ENCODE data around the gene ATMIN.
A peak's percentile ranks its signal among the peaks of the same experiment; 100 is the strongest.

Gene ATMIN, protein sequence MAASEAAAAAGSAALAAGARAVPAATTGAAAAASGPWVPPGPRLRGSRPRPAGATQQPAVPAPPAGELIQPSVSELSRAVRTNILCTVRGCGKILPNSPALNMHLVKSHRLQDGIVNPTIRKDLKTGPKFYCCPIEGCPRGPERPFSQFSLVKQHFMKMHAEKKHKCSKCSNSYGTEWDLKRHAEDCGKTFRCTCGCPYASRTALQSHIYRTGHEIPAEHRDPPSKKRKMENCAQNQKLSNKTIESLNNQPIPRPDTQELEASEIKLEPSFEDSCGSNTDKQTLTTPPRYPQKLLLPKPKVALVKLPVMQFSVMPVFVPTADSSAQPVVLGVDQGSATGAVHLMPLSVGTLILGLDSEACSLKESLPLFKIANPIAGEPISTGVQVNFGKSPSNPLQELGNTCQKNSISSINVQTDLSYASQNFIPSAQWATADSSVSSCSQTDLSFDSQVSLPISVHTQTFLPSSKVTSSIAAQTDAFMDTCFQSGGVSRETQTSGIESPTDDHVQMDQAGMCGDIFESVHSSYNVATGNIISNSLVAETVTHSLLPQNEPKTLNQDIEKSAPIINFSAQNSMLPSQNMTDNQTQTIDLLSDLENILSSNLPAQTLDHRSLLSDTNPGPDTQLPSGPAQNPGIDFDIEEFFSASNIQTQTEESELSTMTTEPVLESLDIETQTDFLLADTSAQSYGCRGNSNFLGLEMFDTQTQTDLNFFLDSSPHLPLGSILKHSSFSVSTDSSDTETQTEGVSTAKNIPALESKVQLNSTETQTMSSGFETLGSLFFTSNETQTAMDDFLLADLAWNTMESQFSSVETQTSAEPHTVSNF

DNA sequence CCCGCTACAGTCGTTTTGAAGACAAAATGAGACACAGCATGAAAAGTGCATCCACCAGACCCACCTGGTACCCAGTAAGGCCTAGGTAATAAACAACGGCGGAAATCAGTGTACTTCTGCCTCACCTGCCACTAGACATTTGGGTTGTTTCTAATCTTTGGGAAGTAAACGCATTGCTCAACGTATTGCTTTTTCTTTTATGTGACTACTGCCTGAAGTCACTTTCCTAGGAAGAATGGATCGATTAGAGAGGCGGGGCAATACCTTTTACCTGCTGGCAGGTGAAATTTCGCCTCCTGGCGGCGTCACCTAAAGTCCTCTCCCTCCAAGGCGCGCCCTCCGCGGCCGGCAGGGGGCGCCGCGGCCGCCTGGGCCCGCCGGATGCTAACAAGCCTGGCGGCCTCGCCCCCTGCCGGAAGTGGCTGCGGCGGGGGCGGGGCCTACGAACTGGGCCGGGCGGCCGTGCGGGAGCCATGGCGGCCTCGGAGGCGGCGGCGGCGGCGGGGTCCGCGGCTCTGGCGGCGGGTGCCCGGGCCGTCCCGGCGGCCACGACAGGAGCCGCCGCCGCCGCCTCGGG lies at the start of gene ATMIN:
Gene ATMIN, plus strand, starts transcription at position 445 of the 577 bp plus-strand sequence. Its CDS starts 29 bp downstream, at position 474.
- DNase-seq (ENCODE audit: low spot score): peak; percentile 96

DNA sequence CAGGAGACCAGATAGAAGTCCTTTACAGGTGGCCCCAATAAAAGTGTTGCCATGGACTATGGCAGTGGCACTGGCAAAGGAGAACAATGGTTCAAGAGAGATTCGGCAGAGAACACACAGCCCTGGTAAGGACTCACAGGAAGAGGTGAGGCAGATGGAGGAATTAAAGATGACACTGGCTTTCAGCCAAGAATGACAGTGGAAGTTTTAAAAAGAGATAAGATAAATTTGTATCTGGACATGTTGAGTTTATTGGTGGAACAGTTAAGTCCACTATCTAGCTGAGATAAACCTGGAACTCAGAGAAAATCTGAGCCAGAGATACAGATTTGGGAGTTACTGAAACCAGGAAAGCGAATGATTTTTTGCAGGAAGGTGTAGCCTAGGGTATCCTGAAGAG lies 49.1 kb upstream of the ATMIN start:
- DNase-seq (ENCODE audit: low spot score): no peak

DNA sequence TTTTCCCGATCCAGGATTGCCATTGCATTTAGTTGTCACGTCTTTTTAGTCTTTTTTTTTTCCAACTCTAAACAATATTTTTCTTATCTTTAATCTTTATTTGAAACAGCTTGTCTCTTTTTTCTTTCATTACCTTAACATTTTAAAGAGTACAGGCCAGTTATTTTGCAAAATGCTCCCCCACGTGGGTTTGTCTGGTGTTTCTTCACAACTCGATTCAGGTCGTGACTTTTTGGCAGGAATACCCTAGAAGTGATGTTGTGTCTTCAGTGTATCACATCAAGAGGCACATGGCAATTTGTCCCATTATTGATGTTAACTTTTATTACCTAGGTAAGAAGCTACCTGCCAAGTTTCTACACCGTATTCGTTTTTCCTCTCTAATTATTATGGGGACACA lies 46.9 kb upstream of the ATMIN start:
- no peak for DNase-seq (ENCODE audit: low spot score)

DNA sequence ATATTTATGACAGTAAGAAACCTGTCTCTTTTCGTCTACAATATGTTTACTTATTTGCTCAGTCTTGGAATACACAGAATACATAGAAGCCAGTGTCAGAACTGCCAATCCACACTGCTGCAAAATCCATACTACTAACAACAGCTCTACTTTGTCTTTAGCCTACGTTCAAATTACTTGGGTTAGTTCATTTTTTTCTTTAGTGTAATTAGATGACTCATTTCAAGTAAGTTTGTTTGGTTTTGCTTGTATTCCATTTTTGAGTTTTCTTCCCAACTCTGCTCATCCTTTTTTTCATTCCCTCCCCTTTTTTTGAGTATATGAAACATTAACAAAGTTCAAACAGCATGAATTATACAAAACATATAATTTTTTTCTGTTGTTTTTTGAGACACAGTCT lies 45.8 kb upstream of the ATMIN start:
- no peak for DNase-seq (ENCODE audit: low spot score)

DNA sequence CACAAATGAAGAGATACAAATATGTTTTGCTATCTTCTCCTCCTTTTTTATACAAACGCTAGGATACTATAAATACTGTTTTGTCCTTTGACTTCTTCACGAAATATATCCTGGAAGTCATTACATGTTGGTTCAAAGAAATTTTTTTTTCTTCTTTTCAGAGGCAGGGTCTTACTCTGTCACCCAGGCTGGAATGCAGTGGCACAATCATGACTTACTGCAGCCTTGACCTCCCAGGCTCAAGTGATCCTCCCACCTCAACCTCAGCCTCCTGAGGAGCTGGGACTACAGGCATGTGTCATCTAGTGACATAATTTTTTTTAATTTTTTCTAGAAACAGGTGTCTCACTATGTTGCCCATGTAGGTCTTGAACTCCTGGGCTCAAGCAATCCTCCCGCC lies 45.1 kb upstream of the ATMIN start:
- DNase-seq (ENCODE audit: low spot score): no peak

DNA sequence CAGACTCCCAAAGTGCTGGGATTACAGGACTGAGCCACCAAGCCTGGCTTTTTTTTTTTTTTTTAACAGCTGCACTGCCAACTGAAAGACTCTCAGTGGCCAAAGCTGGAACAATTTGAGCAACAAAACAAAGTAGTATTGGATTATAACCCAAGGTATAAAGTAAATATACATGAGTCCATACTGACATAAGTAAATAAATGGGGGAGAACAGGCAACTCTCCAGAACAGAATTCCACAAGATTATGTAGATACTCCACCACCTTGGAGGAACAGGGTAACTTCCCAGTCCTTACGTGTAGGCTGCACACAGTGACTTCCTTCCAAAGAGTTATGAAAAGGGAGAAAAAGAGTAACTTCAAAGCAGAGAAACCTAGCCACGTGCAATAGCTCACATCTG lies 44.7 kb upstream of the ATMIN start:
- DNase-seq (ENCODE audit: low spot score): no peak

DNA sequence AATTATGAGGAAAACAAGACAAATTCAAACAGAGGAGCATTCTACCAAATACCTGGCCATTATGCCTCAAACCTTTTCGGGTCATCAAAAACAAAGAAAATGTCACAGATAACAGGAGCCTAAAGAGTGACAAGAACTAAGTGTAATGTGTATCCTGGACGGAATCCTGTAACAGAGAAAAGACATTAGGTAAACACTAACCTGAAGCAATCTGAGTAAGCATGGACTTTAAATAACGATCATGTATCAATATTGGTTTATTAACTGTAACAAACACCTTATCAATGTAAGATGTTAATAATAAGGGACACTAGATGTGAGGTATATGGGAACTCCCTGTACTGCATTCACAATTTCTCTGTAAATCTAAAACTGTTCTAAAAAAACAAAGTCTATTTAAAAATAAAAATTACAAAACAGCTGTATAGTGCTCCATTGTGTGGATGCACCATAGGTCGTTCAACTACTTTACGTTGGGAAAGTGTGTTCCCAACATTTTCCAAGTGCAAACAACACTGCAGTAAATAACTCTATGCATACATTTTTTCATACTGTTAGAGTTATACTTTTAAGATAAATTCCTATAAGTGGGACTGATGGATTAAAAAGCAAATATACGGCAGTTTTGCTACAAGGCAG lies 43.7 kb upstream of the ATMIN start:
- DNase-seq (ENCODE audit: low spot score): no peak

DNA sequence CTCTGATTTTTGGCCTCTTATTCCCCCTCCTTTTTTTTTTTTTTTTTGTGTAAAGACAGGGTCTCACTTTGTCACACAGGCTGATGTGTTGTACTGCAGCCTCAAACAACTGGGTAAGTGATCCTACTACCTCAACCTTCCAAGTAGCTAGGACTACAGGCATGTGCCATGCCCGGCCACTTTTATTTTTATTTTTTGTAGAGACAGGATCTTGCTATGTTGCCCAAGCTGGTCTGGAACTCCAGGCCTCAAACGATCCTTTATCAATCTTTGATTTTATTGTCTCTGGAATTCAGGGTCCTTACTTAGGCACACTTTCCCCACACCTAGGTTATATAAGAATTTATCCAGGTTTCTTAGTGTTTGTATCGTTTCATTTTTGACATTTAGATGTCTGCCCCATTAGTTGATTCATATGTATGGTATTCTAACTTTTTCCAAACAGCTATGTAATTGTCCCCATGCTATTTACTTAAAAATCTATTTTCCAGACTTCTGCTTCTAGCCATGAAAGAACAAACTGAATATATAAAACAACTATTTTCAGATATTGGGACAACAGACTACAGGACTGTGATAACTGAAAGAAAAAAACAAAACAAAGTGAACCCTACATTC lies 42.9 kb upstream of the ATMIN start:
- DNase-seq (ENCODE audit: low spot score): no peak

DNA sequence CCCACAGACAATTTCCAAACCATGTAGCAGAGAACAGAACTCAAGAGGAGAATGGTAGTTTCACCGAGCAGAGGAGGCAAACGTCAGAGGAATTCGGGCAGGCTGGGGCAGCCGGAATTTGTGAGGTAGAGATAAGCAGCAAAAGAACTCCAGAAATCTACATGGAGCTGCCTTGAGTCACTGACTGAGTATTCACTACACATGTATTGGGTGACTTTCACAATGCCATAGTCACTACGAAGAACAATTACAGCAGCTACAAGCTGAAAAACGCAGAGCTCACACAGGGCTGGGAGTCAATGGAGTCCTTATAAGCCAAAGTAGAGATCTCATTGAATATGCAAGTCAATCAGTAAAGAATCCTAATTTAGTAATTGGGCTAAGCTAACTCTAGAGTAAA lies 42.3 kb upstream of the ATMIN start:
- no peak for DNase-seq (ENCODE audit: low spot score)

DNA sequence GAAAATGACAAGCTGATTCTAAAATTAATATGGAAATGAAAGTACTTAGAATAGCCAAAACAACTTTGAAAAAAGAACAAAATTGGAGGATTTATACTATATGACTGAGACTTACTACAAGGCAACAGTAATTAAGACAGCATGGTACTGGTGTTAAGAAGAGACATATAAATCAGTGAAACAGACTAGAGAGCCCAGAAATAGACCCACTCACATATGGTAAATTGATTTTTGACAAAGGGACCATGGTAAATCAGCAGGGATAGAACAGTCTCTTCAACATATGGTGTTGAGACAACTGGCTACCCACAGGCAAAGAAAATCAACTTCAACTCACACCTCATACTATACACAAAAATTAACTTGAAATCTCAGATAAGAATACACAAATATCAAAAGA lies 41.8 kb upstream of the ATMIN start:
- DNase-seq (ENCODE audit: low spot score): no peak

DNA sequence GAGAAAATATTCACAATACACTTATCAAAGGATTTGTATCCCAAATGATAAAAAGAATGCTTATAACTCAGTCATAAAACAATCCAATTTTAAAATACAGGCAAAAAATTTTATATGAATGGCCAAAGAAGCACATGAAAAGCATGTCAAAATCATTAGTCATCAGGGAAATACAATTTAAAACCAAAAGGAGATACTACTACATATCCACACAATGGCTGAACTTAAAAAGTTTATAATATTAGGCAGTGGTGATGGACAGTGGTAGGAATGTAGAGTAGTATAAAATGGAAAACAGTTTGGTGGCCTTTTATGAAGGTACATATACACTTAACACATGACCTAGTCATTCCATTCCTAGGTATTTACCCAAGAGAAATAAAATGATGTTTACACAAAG lies 41.2 kb upstream of the ATMIN start:
- no peak for DNase-seq (ENCODE audit: low spot score)

DNA sequence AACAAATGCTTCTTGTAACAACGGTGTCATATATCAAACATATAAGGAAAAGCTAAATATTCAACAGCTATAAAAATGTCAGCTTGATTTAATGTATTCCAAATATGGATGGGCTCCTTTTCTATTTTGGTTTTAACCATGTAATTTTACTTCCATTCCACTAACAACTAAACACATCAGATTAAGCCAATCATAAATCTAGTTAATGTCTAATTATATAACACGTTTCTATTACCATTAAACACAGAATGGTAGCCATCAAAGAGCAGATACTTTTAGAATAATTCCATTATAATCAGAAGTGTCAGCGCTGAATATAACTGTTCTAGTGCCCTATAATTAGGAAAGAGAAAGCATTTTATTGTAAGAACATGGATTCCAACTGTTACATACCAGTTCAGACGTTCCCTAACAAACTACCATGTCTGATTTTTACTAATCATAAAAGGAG lies 38.9 kb upstream of the ATMIN start:
- no peak for DNase-seq (ENCODE audit: low spot score)

DNA sequence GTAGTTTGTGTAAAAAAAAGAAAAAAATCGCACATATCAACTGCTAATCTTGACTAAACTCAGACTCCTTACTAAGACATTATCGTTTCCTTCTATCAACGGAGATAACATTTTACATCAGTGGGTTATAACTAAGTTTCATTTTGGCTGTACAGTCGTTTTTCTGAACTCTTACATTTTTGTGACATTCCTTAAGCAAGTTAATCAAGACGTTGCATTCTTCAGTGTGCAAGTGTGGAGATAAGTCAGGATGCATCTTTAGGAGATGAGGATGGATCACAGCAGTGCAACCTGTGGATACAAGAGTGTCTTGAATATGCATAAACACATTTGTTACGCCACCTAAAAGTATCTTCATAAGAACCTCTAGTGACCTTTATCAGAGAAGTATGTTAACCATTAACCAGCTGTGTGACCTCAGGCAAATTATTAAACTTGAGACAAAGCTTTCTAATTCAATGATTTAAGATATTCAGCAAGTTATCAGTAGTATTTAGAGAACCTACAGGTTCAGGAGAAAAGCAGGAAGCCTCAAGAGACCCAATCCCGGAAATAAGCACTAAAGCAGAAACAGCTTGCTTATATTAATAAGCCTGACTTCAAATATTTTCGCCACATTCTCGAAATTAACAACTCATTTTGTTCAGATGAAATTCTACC lies 38.4 kb upstream of the ATMIN start:
- DNase-seq (ENCODE audit: low spot score): peak; percentile 23

DNA sequence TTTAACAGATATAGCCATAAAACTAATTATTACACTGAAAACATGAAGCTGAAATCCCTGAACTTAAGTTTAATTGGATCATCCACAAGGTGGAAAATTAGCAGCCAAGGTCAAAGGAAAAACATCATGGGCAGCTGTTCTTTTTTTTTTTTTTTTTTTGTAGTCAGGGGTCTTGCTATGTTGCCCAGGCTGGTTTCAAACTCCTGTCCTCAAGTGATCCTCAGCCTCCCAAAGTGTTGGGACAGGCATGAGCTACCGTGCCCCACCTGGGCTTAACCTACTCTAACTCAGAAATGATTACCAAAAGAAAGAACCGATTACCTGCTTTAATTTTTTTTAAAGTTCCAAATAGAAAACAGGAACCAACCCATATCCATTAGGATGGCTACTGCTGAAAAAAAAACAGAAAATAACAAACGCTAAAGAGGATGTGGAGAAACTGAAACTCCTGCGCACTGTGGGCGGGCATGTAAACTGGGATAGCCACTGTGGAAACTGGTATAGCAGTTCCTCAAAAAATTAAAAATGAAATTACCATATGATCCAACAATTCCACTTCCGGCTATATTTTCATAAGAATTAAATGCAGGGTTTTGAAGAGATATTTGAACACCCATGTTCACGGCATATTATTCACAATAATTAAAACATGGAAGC lies 37.5 kb upstream of the ATMIN start:
- DNase-seq (ENCODE audit: low spot score): no peak

DNA sequence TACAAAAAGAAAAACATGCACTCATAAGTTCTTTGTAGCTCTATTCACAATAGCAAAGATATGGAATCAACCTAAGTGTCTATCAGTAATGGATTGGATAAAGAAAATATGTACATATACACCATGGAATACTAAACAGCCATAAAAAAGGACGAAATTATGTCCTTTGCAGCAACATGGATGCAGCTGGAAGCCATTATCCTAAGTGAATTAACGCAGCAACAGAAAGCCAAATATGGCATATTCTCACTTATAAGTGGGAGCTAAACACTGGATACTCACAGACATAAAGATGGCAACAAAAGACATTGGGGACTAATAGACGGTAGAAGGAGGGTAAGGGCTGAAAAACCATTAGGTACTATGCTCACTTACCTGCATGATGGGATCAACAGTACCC lies 34.8 kb upstream of the ATMIN start:
- no peak for DNase-seq (ENCODE audit: low spot score)

DNA sequence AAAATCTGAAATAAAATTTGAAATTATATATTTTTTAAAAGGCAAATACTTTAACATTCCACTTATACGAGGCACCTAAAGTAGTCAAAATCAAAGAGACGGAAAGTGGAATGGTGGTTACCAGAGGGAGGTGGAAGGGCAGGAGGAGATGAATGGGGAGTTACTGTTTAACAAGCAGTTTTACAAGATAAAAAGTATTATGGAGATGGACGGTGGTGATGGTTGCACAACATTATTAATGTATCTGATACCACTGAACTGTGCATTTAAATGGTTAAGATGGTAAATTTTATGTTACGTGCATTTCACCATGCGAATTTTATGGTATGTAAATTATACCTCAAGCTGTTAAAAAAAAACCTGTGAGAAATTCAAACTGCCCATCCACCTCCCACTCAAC lies 34.3 kb upstream of the ATMIN start:
- no peak for DNase-seq (ENCODE audit: low spot score)

DNA sequence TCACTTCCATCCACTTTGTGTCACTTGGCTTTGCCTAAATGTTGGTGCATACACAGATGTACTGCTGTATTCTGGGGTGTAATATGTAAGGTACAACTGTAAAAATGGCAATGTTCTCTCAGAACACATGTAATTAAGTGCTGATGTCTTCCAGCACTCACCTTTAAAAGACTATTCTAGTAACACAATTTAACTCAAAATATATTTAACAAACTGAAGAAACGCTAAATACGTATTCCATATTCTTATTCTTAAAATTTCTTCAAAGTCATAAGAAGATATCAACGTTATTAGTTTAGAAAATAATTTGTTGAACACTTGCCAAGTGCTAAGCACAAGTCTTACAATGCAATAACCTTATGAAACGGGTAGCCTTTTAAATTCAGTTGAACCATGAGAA lies 32.6 kb upstream of the ATMIN start:
- no peak for DNase-seq (ENCODE audit: low spot score)

DNA sequence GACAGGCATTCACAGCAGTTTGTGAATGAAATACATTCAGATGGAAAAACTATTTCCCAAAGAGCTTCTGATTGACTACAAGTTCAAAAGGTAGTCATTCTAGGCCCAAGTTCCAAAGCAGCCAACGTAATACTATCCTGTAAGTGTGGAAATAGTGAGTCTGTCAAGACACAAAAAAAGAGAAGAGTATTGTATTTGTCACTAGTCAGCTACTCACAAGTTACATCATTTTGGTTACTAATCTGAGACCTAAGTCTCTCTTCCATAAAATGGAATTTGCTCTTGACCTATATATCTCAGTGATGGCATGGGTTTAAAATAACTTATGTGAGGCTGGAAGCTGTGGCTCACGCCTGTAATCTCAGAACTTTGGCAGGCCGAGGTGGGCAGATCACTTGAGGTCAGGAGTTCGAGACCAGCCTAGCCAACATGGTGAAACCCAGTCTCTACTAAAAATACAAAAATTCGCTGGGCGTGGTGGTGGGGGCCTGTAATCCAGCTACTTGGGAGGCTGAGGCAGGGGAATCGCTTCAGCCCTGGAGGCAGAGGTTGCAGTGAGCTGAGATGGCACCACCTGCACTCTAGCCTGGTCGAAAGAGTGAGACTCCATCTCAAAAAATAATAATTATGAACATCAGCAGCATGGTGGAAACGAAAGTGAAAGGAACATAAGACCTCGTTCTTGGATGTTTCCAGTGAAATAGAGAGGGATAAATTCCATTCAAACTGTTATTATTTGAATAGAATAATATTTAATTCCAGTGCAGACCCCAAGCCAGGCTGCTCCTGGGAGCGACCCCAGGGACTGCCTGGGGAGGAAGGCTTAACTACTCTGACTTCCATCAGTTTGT lies 31.8 kb upstream of the ATMIN start:
- no peak for DNase-seq (ENCODE audit: low spot score)

DNA sequence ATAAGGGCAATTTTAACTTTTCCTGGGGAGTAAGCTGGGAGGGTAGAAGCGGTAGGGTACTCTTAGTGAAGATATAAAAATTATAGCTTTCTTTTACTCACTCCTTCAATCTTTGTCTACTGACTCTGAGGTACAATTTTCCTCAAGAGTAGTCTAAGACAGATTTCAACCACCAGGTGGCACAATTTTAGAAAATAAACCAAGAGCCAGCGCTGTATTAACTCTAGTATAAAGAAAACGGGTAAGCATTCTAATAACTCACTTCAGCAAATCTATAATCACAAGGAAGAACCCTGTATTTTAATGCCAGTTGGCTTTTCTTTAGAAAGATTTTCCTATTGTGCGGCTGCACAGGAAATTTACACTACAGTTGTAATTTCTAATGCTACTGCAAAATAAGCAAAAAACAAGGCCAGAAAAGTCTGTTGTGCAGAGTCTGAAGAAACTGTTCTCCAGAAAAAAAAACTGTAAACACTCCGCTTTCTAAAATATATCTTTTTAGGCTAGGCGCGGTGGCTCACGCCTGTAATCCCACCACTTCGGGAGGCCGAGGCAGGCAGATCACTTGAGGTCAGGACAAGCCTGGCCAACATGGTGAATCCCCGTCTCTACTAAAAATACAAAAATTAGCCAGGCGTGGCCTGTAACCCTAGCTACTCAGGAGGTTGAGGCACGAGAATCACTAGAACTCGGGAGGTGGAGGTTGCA lies 30.8 kb upstream of the ATMIN start:
- peak; percentile 38 for DNase-seq (ENCODE audit: low spot score)
